Measurements from ENCODE around the gene S100PBP. TPM values are rescaled to one million over a fixed set of nuclear protein-coding genes. Genes with fewer than 3 reads are reported as not detected.

Gene S100PBP
- total RNA-seq, 6 donors from 2014 or later: 20.8 to 85.9 (median 34.9) TPM

- Histone ChIP-seq H3K4me3 (no peak overlapping the region), H3K27ac (no peak overlapping the region), H3K4me1 (peaks cover 0 to 12% (median 10%) of the 10 kb centered on the region in 4 donors), H3K36me3 (peaks cover 21 to 100% (median 82%) of the 10 kb centered on the region in 4 donors), H3K9me3 (no peaks in the 10 kb centered on the region), H3K27me3 (no peaks in the 10 kb centered on the region)
- 93 to 94% methylated on average over 5 of the region's 5 CpGs for WGBS, 2 donors
- TF ChIP-seq POLR2AphosphoS5 (IDR thresholded peaks at IDR 0.05) (no peak), CTCF (IDR thresholded peaks at IDR 0.05) (no peak), EP300 (IDR thresholded peaks at IDR 0.05) (no peak), POLR2A (IDR thresholded peaks at IDR 0.05) (no peak)
- no peak for ATAC-seq (ENCODE audit: low FRiP score in 2 of 2)
- no peak for DNase-seq
Measured at GRCh38 chr1:32779242-32779641, 38.2 kb upstream of the S100PBP start.

- H3K9me3 ChIP-seq: no peaks in the 10 kb centered on the region
- no peaks in the 10 kb centered on the region for H3K27me3 ChIP-seq
- peaks cover 0 to 10% (median 7%) of the 10 kb centered on the region in 4 donors for H3K4me1 ChIP-seq
- DNase-seq (no peak), ATAC-seq (ENCODE audit: low FRiP score in 2 of 2) (no peak)
- WGBS, 2 donors: 89 to 100% methylated on average over 6 to 8 of the region's 8 CpGs
- no peak for TF ChIP-seq CTCF (IDR thresholded peaks at IDR 0.05)
- no peak for TF ChIP-seq POLR2A (IDR thresholded peaks at IDR 0.05)
- no peak for TF ChIP-seq POLR2AphosphoS5 (IDR thresholded peaks at IDR 0.05)
- no peak for TF ChIP-seq EP300 (IDR thresholded peaks at IDR 0.05)
- H3K27ac ChIP-seq: peak overlapping the region in 1 of 4 donors; percentile 12
- H3K4me3 ChIP-seq: no peak overlapping the region
- peaks cover 21 to 100% (median 81%) of the 10 kb centered on the region in 4 donors for H3K36me3 ChIP-seq
Measured at GRCh38 chr1:32780005-32780404, 37.4 kb upstream of the S100PBP start.

GRCh38 chr1:32780628-32781234 is 36.7 kb upstream of the S100PBP start:
- no peak for ATAC-seq (ENCODE audit: low FRiP score in 2 of 2)
- H3K9me3 ChIP-seq: no peaks in the 10 kb centered on the region
- H3K36me3 ChIP-seq: peaks cover 24 to 100% (median 81%) of the 10 kb centered on the region in 4 donors
- DNase-seq: no peak
- no peaks in the 10 kb centered on the region for H3K27me3 ChIP-seq
- peaks cover 0 to 4% (median 1%) of the 10 kb centered on the region in 4 donors for H3K4me1 ChIP-seq
- H3K4me3 ChIP-seq: no peak overlapping the region
- TF ChIP-seq POLR2A (IDR thresholded peaks at IDR 0.05) (no peak), EP300 (IDR thresholded peaks at IDR 0.05) (no peak), POLR2AphosphoS5 (IDR thresholded peaks at IDR 0.05) (no peak), CTCF (IDR thresholded peaks at IDR 0.05) (no peak)
- WGBS, 2 donors: 80 to 90% methylated on average over 6 to 8 of the region's 8 CpGs
- no peak overlapping the region for H3K27ac ChIP-seq

GRCh38 chr1:32782086-32782485 is 35.4 kb upstream of the S100PBP start:
- TF ChIP-seq EP300 (IDR thresholded peaks at IDR 0.05) (no peak), CTCF (IDR thresholded peaks at IDR 0.05) (no peak), POLR2AphosphoS5 (IDR thresholded peaks at IDR 0.05) (no peak), POLR2A (IDR thresholded peaks at IDR 0.05) (no peak)
- DNase-seq (no peak), ATAC-seq (ENCODE audit: low FRiP score in 2 of 2) (no peak)
- Histone ChIP-seq H3K27me3 (no peaks in the 10 kb centered on the region), H3K9me3 (no peaks in the 10 kb centered on the region), H3K36me3 (peaks cover 31 to 100% (median 82%) of the 10 kb centered on the region in 4 donors), H3K4me1 (peaks cover 0 to 5% (median 0%) of the 10 kb centered on the region in 4 donors), H3K27ac (no peak overlapping the region), H3K4me3 (no peak overlapping the region)
- WGBS, 2 donors: 88 to 90% methylated on average over 5 of the region's 5 CpGs

GRCh38 chr1:32783851-32784250 is 33.6 kb upstream of the S100PBP start:
- Histone ChIP-seq H3K9me3 (no peaks in the 10 kb centered on the region), H3K4me1 (peaks cover 0 to 5% (median 0%) of the 10 kb centered on the region in 4 donors), H3K4me3 (no peak overlapping the region), H3K36me3 (peaks cover 40 to 98% (median 85%) of the 10 kb centered on the region in 4 donors), H3K27me3 (no peaks in the 10 kb centered on the region), H3K27ac (no peak overlapping the region)
- DNase-seq (no peak), ATAC-seq (ENCODE audit: low FRiP score in 2 of 2) (no peak)
- TF ChIP-seq CTCF (IDR thresholded peaks at IDR 0.05) (no peak), POLR2A (IDR thresholded peaks at IDR 0.05) (no peak), POLR2AphosphoS5 (IDR thresholded peaks at IDR 0.05) (no peak), EP300 (IDR thresholded peaks at IDR 0.05) (no peak)
- WGBS, 2 donors: 96 to 97% methylated on average over 5 of the region's 5 CpGs
